Gastrocnemius medialis (tissue), 4 donors: ENCODE results near the gene SERTAD1. TPM values are rescaled to one million over a fixed set of nuclear protein-coding genes. Genes with fewer than 3 reads are reported as not detected.
"Not testable (repeated sequence)": the region's sequence is repeated elsewhere in the genome, so short reads cannot be mapped to it uniquely, and the experiment has no call there.

Experiments used
- ATAC-seq, 2 donors: fragments of 150-250 bp; one replicate each; pipeline ENCODE4 v1.9.1; 2016
- DNase-seq, 2 donors: peaks; one replicate each; pipeline ENCODE4 v3.0.0-alpha.2; 2019
- H3K27ac ChIP-seq, 4 donors: fragments of 200-600 bp; sonication (generic); 1 replicate in 1 of 4; 2 replicates in 3 of 4; pipeline ENCODE4 v1.5.1; 2016 to 2018; ENCODE audit warnings: mild to moderate bottlenecking in 2 of 4, moderate library complexity in 1 of 4
- H3K27me3 ChIP-seq, 3 donors: fragments of 200-600 bp; sonication (generic) in 2 of 3; 1 replicate in 1 of 3; 2 replicates in 2 of 3; pipeline versions ENCODE4 v1.5.1 to v1.6.0; 2016 to 2019; ENCODE audit warnings: mild to moderate bottlenecking in 1 of 3, moderate library complexity in 1 of 3
- H3K36me3 ChIP-seq, 2 donors: fragments of 200-600 bp; sonication (generic) in 1 of 2; one replicate each; pipeline ENCODE4 v1.5.1; 2017 to 2018
- H3K4me1 ChIP-seq, 2 donors: fragments of 200-600 bp; sonication (generic) in 1 of 2; one replicate each; pipeline ENCODE4 v1.5.1; 2016 to 2017; ENCODE audit warnings: mild to moderate bottlenecking in 2 of 2
- H3K4me3 ChIP-seq, 4 donors: fragments of 200-600 bp; sonication (generic) in 3 of 4; 1 replicate in 1 of 4; 2 replicates in 3 of 4; pipeline ENCODE4 v1.5.1; 2016 to 2019; ENCODE audit warnings: mild to moderate bottlenecking in 2 of 4
- H3K9me3 ChIP-seq, 3 donors: fragments of 200-600 bp; sonication (generic) in 2 of 3; 1 replicate in 1 of 3; 2 replicates in 2 of 3; pipeline ENCODE4 v1.5.1; 2016 to 2019
- POLR2A ChIP-seq, 2 donors: fragments of 450-650 bp; IDR thresholded peaks; one replicate each; pipeline ENCODE4 v1.6.1; 2017; ENCODE audit warnings: antibody characterized with exemption in 2 of 2, mild to moderate bottlenecking in 2 of 2, moderate library complexity in 2 of 2
- in situ Hi-C, 4 donors: fragments of 200-750 bp; cut with MboI; loops; one replicate each; pipeline versions ENCODE4 v1.15.0 to v1.8.0; 2017; ENCODE audit warnings: low sequenced_read_pairs in 4 of 4
- intact Hi-C: fragments of 100-400 bp; cut with DNase I; formaldehyde crosslinking; loops from one replicate; pipeline ENCODE4 v1.15.1; 2023; ENCODE audit warnings: low total_unique reads
- total RNA-seq, 4 donors: library from RNA; depleted of rRNA; stranded (reverse); fragments of >200 nt; gene quantifications; one replicate each; pipeline versions ENCODE4 v1.1.0 to v1.2.3, GENCODE V29; 2016
- TF ChIP-seq, protein P1 (sequence below), 5 experiments: fragments of 450-650 bp in 3 of 5; fragments of 200-600 bp in 2 of 5; sonication (generic) in 2 of 5; IDR thresholded peaks in 4 of 5; conservative IDR thresholded peaks in 1 of 5; 1 replicate in 4 of 5; 2 replicates in 1 of 5; pipeline ENCODE4 v1.5.1; 2016 to 2019; ENCODE audit warnings: antibody characterized with exemption in 5 of 5, mild to moderate bottlenecking in 3 of 5, moderate library complexity in 3 of 5

SERTAD1 gene
- total RNA-seq, 4 donors from 2014 or later, result 15.3 to 18.3 (median 16.0) TPM

DNA sequence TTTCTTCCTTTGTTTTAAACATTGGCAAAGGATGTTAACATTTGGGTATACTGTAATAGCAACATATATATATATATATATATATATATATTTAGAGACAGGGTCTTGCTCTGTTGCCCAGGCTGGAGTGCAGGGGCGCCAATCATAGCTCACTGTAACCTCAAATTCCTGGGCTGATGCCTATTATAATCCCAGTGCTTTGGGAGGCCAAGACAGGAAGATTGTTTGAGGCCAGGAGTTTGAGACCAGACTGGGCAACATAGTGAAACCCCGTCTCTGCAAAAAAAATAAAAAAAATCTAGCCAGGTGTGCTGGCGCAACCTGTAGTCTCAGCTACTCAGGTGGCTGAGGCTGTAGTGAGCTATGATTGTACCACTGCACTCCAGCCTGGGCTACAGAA lies 34.4 kb upstream of the SERTAD1 start:
- Histone ChIP-seq H3K27me3 (no peaks in the 10 kb centered on the region), H3K9me3 (no peaks in the 10 kb centered on the region), H3K36me3 (peaks cover 0 to 15% of the 10 kb centered on the region in 2 donors), H3K4me3 (no peak overlapping the region), H3K4me1 (peaks cover 5 to 10% of the 10 kb centered on the region in 2 donors), H3K27ac (no peak overlapping the region)
- in situ Hi-C loops (loop anchor here in 1 of 4 donors (10.0 kb wide), 1 partner anchor 45 kb away; the partner anchor contains the start of gene PRX), intact Hi-C loops (loop anchor here (10.0 kb wide), 1 partner anchor 625 kb away; the partner anchor contains the start of gene DYRK1B)
- no peak for ATAC-seq
- TF ChIP-seq, protein P1, sequence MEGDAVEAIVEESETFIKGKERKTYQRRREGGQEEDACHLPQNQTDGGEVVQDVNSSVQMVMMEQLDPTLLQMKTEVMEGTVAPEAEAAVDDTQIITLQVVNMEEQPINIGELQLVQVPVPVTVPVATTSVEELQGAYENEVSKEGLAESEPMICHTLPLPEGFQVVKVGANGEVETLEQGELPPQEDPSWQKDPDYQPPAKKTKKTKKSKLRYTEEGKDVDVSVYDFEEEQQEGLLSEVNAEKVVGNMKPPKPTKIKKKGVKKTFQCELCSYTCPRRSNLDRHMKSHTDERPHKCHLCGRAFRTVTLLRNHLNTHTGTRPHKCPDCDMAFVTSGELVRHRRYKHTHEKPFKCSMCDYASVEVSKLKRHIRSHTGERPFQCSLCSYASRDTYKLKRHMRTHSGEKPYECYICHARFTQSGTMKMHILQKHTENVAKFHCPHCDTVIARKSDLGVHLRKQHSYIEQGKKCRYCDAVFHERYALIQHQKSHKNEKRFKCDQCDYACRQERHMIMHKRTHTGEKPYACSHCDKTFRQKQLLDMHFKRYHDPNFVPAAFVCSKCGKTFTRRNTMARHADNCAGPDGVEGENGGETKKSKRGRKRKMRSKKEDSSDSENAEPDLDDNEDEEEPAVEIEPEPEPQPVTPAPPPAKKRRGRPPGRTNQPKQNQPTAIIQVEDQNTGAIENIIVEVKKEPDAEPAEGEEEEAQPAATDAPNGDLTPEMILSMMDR (IDR thresholded peaks at IDR 0.05 in 4 of 5, conservative IDR thresholded peaks at IDR 0.05 in 1 of 5), result no peak
- no peak for DNase-seq

DNA sequence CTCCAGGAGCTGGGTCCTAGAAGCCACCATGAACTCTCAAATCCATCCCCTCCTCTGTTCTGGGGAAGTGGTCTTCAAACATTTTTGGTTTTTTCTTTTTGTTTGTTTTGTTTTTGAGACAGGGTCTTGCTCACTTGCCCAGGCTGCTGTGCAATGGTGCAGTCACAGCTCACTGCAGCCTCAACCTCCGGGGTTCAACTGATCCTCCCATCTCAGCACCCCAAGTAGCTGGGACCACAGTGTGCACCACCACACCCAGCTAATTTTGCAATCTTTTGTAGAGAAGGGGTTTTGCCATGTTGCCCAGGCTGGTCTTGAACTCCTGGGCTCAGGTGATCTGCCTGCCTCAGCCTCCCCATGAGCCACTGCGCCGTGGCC lies 32.8 kb upstream of the SERTAD1 start:
- intact Hi-C loops, result no loop called here

DNA sequence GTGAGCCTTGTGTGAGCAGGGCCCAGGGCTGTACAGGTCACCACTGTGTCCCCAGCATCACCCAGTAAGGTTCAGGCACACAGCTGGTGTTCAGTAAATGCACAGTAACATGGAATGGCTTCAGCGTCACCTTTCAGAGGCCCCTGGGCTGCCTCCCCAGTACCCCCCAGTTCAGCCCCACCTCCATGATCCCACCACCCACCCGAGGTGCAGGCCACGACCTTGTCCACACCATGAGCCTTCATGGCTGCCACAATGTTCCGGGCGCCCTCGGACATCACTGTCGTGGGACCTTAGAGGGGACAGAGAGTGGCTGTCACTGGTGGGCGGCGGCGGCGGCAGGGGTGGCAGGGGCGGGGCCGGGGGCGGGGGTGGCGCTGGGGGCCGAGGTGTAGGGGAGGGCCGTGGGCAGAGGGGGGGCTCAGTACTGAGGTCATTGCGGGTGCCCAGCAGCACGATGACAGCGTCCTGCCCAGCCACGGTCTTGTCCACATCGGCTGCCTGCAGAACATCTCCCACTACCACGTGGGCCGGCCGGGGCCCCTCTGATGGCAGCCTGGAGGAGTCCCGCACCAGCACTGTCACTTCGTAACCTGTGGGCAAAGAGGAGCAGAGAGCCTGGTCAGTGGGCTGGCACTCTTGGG lies 32.3 kb upstream of the SERTAD1 start:
- Histone ChIP-seq H3K36me3 (peaks cover 0 to 24% of the 10 kb centered on the region in 2 donors), H3K4me3 (no peak overlapping the region), H3K9me3 (no peaks in the 10 kb centered on the region), H3K27ac (no peak overlapping the region), H3K4me1 (no peaks in the 10 kb centered on the region), H3K27me3 (no peaks in the 10 kb centered on the region)
- intact Hi-C loops (no loop called here), in situ Hi-C loops (no loop called here)
- no peak for DNase-seq
- no peak for ATAC-seq
- TF ChIP-seq POLR2A (IDR thresholded peaks at IDR 0.05), result no peak
- TF ChIP-seq, protein P1 (IDR thresholded peaks at IDR 0.05 in 4 of 5, conservative IDR thresholded peaks at IDR 0.05 in 1 of 5), result no peak

More for the DNA sequence above, 32.8 kb upstream of the SERTAD1 start:
- TF ChIP-seq, protein P1 (IDR thresholded peaks at IDR 0.05 in 4 of 5, conservative IDR thresholded peaks at IDR 0.05 in 1 of 5), result no peak
- TF ChIP-seq POLR2A (IDR thresholded peaks at IDR 0.05), result no peak
- ATAC-seq (no peak), DNase-seq (no peak)
- no peaks in the 10 kb centered on the region for H3K4me1 ChIP-seq
- no peak overlapping the region for H3K4me3 ChIP-seq
- in situ Hi-C loops, result no loop called here
- peaks cover 0 to 24% of the 10 kb centered on the region in 2 donors for H3K36me3 ChIP-seq
- no peaks in the 10 kb centered on the region for H3K27me3 ChIP-seq
- H3K9me3 ChIP-seq, result no peaks in the 10 kb centered on the region
- no peak overlapping the region for H3K27ac ChIP-seq

DNA sequence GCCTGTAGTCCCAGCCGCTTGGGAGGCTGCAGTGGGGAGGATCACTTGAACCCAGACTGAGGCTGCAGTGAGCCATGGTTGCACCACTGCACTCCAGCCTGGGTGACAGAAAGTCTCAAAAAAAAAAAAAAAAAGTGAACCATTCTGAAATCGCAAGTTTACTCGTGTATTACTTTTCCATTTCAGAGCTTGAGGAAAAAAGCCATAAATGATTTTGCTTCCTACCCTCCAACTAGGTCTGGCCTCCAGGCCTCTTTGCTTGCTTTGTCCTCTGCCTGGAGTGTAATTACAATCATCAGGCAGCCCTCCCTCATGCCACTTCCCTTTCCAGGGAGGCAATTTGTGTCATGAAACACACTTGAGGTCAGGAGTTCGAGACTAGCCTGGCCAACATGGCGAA lies 31.3 kb upstream of the SERTAD1 start:
- Histone ChIP-seq H3K36me3 (peaks cover 0 to 24% of the 10 kb centered on the region in 2 donors), H3K9me3 (no peaks in the 10 kb centered on the region), H3K27me3 (no peaks in the 10 kb centered on the region), H3K27ac (no peak overlapping the region), H3K4me3 (no peak overlapping the region), H3K4me1 (no peaks in the 10 kb centered on the region)
- TF ChIP-seq POLR2A (IDR thresholded peaks at IDR 0.05), result no peak
- intact Hi-C loops (no loop called here), in situ Hi-C loops (no loop called here)
- no peak for DNase-seq
- no peak for ATAC-seq

DNA sequence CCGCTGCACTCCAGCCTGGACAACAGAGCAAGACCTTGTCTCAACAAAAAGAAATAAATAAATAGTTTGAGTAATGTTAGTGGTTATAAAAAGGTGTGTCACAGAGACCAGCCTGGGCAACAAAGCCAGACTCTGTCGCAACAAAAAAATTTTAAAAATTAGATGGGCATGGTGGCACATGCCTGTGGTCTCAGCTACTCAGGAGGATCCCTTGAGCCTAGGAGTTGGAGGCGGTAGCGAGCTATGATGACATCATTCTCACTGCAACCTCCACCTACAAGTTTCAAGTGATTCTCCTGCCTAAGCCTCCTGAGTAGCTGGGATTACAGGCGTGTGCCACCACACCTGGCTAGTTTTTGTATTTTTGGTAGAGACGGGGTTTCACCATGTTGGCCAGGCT lies 28.2 kb upstream of the SERTAD1 start:
- H3K36me3 ChIP-seq, result peaks cover 0 to 35% of the 10 kb centered on the region in 2 donors
- H3K4me1 ChIP-seq, H3K9me3 ChIP-seq, DNase-seq, in situ Hi-C loops, intact Hi-C loops, H3K27me3 ChIP-seq, H3K27ac ChIP-seq, H3K4me3 ChIP-seq, ATAC-seq: not testable (repeated sequence)
